ENCODE data around the gene RIMS4.
A peak's percentile ranks its signal among the peaks of the same experiment; 100 is the strongest.

- TF ChIP-seq, protein P1, sequence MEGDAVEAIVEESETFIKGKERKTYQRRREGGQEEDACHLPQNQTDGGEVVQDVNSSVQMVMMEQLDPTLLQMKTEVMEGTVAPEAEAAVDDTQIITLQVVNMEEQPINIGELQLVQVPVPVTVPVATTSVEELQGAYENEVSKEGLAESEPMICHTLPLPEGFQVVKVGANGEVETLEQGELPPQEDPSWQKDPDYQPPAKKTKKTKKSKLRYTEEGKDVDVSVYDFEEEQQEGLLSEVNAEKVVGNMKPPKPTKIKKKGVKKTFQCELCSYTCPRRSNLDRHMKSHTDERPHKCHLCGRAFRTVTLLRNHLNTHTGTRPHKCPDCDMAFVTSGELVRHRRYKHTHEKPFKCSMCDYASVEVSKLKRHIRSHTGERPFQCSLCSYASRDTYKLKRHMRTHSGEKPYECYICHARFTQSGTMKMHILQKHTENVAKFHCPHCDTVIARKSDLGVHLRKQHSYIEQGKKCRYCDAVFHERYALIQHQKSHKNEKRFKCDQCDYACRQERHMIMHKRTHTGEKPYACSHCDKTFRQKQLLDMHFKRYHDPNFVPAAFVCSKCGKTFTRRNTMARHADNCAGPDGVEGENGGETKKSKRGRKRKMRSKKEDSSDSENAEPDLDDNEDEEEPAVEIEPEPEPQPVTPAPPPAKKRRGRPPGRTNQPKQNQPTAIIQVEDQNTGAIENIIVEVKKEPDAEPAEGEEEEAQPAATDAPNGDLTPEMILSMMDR (IDR thresholded peaks at IDR 0.05): peak in 1 of 6 experiments; percentile 14
- no peak for TF ChIP-seq POLR2A (IDR thresholded peaks at IDR 0.05)
Observed at GRCh38 chr20:44734938-44735337, 75.4 kb downstream of the RIMS4 start.
